HG03565 (cell line): ENCODE results near the gene REEP6.

Source experiments
- ATAC-seq: cut with Tn5 transposase; IDR thresholded peaks from one replicate; pipeline ENCODE4 v1.9.1; 2021; ENCODE audit warnings: mild to moderate bottlenecking, moderate library complexity; ENCODE audit not compliant: unreplicated experiment

REEP6 gene

GRCh38 chr19:1456121-1456900 is 34.7 kb upstream of the REEP6 start:
- no peak for ATAC-seq

- no peak for ATAC-seq
Measured at GRCh38 chr19:1457031-1457739, 33.8 kb upstream of the REEP6 start.

DNA sequence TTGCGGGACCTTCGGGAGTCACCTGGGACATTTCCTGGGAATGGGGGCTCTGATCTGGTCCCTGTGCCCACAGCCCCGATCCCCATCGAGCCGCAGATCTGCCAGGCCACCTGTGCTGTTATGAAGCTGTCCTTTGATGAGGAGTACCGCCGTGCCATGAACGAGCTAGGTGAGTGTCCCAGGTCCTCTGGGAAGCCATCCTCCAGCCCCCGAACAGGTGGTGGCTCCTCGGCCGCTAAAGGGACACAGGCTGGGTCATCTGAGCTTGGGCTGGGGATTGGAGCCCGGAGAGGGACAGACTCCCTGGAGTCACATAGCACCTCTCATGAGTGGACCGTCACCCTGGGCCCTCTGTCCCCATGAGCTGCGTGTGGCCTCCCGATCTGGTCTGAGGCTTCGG is 33.1 kb upstream of the REEP6 start:
- ATAC-seq, result no peak

DNA sequence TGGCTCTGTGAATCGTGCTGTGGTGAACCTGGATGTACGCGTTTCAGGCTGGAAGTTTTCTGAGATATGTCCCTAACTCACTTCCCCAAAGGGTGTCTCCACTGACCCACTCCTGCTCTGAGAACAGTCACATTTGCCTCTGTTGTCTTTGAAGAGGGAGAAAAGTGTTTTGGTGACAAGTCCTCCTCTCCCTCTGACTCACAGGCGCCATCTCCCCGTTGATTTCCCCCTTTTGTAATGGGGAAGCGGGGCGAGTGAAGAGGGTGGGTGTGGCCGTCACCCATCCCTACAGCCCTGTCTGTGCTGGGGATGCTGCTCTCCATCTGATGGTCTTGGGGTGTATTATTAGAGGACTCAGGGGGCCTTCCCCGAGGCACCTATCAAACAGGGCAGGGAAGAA is 31.5 kb upstream of the REEP6 start:
- no peak for ATAC-seq

DNA sequence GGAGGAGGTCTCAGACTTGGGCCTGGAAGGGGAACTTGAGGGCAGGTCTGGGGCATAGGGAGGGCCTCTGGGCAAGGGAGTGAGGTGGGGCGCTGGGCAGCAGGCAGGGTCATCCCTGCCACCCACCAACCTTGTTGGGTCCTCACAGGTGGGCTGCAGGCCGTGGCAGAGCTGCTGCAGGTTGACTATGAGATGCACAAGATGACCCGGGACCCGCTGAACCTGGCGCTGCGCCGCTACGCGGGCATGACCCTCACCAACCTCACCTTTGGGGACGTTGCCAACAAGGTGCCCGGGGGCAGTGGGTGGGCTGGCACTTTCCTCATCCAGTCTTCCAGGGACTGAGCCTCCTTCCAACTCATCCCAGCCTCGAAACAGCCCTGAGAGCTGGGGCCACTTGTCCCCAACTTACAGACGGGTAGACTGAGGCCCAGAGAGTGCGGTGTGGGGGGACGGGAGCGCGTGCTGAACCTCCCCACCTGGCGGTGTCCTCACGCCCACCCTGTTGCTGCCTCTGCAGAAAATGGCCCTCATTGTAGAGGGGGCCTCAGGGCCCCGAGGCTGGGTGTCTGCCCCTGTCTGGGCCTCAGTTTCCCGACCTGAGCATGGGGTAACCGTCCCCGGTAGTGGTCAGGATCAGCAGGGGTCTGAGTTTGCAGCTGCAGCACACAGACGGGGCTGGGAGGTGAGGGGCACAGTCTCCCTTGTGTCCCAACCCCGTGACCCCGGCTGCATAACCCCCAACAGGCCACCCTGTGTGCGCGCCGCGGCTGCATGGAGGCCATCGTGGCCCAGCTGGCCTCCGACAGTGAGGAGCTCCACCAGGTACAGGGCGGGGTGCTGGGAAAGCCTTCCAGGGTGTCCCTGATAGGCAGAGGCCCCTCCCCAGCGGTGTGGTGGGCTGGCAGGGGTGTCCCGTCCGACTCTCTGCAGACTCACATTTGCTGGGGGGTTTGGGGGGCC is 30.7 kb upstream of the REEP6 start:
- ATAC-seq, result no peak

- ATAC-seq, result no peak
Measured at GRCh38 chr19:1461862-1462261, 29.1 kb upstream of the REEP6 start.

DNA sequence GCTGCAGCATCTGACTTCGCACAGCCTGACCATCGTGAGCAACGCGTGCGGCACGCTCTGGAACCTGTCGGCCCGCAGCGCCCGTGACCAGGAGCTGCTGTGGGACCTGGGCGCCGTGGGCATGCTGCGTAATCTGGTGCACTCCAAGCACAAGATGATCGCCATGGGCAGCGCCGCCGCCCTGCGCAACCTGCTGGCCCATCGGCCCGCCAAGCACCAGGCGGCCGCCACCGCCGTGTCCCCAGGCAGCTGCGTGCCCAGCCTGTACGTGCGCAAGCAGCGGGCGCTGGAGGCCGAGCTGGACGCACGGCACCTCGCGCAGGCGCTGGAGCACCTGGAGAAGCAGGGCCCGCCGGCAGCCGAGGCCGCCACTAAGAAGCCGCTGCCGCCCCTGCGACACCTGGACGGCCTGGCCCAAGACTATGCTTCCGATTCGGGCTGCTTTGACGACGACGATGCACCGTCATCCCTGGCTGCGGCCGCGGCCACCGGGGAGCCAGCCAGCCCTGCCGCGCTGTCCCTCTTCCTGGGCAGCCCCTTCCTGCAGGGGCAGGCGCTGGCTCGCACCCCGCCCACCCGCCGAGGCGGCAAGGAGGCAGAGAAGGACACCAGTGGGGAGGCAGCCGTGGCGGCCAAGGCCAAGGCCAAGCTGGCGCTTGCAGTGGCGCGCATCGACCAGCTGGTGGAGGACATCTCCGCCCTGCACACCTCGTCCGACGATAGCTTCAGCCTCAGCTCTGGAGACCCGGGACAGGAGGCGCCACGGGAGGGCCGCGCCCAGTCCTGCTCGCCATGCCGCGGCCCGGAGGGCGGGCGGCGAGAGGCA is 25.6 kb upstream of the REEP6 start:
- no peak for ATAC-seq

DNA sequence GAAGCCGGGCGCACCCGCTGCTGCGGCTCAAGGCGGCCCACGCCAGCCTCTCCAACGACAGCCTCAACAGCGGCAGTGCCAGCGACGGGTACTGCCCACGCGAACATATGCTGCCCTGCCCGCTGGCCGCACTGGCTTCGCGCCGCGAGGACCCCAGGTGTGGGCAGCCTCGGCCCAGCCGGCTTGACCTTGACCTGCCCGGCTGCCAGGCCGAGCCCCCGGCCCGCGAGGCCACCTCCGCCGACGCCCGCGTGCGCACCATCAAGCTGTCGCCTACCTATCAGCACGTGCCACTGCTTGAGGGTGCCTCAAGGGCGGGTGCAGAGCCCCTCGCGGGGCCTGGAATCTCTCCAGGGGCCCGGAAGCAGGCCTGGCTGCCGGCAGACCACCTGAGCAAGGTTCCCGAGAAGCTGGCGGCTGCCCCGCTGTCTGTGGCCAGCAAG is 24.9 kb upstream of the REEP6 start:
- no peak for ATAC-seq

DNA sequence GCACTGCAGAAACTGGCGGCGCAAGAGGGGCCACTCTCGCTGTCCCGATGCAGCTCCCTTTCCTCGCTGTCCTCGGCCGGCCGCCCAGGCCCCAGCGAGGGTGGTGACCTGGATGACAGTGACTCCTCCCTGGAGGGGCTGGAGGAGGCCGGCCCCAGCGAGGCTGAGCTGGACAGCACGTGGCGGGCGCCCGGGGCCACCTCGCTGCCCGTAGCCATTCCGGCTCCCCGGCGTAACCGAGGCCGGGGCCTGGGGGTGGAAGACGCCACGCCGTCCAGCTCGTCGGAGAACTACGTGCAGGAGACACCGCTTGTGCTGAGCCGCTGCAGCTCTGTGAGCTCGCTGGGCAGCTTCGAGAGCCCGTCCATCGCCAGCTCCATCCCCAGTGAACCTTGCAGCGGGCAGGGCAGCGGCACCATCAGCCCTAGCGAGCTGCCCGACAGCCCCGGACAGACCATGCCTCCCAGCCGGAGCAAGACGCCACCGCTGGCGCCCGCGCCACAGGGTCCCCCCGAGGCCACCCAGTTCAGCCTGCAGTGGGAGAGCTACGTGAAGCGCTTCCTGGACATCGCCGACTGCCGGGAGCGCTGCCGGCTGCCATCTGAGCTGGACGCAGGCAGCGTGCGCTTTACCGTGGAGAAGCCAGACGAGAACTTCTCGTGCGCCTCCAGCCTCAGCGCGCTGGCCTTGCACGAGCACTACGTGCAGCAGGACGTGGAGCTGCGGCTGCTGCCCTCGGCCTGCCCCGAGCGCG is 24.3 kb upstream of the REEP6 start:
- no peak for ATAC-seq

GRCh38 chr19:1467215-1467489 is 23.8 kb upstream of the REEP6 start:
- no peak for ATAC-seq

- no peak for ATAC-seq
Measured at GRCh38 chr19:1467490-1468273, 23.3 kb upstream of the REEP6 start.

DNA sequence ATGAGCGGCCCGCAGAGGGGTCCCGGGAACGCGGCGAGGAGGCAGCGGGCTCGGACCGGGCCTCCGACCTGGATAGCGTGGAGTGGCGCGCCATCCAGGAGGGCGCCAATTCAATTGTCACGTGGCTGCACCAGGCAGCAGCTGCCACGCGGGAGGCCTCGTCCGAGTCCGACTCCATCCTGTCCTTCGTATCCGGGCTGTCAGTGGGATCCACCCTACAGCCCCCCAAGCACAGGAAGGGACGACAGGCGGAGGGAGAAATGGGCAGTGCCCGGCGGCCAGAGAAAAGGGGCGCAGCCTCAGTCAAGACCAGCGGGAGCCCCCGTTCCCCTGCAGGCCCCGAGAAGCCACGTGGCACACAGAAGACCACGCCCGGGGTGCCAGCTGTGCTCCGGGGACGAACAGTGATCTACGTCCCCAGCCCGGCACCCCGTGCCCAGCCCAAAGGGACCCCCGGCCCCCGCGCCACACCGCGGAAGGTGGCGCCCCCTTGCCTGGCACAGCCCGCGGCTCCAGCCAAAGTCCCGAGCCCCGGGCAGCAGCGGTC is 22.6 kb upstream of the REEP6 start:
- no peak for ATAC-seq

DNA sequence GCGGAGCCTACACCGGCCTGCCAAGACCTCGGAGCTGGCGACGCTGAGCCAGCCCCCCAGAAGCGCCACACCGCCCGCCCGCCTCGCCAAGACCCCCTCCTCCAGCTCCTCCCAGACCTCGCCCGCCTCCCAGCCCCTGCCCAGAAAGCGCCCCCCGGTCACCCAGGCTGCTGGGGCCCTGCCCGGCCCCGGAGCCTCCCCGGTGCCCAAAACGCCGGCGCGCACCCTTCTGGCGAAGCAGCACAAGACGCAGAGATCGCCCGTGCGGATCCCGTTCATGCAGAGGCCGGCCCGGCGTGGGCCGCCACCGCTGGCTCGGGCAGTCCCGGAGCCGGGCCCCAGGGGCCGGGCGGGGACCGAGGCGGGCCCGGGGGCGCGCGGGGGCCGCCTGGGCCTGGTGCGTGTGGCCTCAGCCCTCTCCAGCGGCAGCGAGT is 22.1 kb upstream of the REEP6 start:
- ATAC-seq, result no peak

DNA sequence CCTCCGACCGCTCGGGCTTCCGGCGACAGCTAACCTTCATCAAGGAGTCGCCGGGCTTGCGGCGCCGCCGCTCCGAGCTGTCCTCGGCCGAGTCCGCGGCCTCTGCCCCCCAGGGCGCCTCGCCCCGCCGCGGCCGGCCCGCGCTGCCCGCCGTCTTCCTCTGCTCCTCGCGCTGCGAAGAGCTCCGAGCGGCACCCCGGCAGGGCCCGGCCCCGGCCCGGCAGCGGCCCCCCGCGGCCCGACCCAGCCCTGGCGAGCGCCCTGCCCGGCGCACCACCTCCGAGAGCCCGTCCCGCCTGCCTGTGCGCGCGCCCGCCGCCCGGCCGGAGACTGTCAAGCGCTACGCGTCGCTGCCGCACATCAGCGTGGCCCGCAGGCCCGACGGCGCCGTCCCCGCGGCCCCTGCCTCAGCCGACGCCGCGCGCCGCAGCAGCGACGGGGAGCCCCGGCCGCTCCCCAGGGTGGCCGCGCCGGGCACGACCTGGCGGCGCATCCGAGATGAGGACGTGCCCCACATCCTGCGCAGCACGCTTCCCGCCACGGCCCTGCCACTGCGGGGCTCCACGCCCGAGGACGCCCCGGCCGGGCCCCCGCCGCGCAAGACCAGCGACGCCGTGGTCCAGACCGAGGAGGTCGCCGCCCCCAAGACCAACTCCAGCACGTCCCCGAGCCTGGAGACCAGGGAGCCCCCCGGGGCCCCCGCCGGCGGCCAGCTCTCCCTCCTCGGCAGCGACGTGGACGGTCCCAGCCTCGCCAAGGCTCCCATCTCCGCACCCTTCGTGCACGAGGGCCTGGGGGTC is 21.5 kb upstream of the REEP6 start:
- ATAC-seq, result no peak

DNA sequence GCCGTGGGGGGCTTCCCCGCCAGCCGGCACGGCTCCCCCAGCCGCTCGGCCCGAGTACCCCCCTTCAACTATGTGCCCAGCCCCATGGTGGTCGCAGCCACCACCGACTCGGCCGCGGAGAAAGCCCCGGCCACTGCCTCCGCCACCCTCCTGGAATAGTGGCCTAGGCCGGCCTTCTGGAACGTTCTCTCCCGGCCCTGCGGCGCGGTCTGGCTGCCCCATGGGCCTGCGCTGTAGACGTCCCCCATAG is 21.0 kb upstream of the REEP6 start:
- ATAC-seq, result no peak

DNA sequence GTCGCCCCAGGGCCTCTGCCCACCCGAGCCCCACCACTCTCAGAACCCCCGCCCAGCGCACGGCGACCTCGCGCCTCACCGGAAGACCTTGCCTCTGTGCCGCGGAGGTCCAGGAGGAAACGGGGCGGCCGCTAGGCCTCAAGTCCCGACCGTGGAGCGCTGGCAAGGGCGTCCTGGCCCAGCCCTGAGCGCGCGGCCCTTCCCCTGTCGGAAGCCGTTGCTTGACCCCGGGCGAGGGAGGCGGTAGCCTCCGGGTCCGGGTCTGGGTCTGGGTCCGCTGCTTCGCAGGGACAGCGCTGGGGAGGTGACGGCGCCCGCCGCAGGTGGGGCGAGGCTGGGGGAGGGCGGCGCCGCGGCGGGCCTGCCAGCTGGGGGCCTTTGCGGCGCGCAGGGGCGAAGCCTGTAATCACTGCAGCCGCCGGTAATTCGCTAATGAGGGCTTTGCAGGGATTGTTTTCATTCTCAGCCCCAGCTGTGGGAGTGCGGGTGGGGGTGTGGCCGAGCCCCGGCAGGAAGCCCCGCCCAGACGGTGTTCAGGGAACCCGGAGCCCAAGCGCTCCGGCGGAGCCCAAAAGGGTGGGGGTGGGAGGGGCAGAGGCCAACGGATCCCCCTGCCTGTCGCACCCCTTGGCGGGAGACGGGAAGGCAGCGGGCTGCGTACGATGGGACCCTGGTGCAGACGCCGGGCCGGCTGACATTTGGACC is 20.5 kb upstream of the REEP6 start:
- no peak for ATAC-seq

DNA sequence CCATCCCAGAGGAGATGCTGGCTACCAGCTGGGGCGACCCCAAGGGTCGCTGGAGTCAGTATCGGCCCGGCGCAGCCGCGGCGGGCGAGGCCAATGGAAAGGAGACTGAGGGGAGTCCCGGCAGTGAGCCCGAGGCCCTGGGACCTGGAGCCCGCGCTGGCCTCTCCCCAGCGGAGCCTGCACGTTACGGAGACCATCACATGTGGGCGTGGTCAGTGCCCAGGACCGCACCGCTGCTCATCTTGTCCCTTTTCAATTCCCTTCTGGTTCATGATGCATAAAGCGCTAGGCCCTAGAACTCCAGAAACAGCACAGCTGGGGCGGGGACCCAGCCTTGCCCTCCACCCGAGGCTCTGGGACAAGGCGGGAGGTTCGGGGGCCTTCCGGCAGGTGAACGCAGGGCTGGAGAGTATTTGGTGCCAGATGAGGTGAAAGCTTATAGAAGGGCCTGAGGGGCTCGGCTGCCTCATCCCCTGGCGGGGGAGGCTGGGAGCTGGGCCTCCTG is 19.9 kb upstream of the REEP6 start:
- ATAC-seq, result no peak
